ENCODE measurements around the gene GPNMB.

Gene GPNMB

DNA sequence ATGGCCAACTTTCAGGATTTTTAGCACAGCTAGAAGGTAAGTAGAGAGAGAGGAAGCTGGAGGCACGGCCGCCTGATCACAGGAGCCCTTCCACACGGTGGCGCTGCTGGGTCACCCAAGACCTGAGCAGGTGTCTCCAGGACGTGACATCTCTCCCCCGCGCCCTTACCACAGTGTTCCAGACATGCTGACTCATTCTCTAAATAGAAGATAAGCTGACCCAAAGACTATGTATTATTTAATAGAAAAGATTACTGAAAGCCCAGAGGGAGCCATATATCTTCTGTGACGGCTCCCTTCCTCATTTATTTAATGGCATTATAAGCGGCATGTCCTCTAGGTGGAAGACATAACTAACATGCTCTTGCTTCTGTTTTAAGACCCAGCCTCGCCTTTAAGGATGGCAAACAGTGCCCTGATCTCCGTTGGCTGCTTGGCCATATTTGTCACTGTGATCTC is 26.6 kb downstream of the GPNMB start:
- ATAC-seq (peak; percentile 98), DNase-seq (peak; percentile 94)

DNA sequence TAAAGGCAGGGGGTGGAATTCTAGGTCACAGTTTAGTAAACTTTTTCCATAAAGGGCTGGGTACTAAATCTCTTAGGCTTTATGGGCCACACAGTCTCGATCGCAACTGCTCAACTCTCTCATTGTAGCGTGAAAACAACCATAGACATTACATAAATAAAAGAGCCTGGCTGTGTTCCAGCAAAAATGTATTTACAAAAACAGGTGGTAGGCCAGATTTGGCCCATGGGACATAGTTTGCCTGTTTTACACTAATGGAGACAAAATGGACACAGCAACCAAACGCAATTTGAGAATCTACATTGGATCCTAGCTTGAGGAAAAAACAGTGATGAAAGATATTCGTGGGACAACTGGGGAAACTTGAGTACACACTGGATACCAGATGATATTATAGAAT is 29.3 kb downstream of the GPNMB start:
- no peak for ATAC-seq
- DNase-seq, result no peak

DNA sequence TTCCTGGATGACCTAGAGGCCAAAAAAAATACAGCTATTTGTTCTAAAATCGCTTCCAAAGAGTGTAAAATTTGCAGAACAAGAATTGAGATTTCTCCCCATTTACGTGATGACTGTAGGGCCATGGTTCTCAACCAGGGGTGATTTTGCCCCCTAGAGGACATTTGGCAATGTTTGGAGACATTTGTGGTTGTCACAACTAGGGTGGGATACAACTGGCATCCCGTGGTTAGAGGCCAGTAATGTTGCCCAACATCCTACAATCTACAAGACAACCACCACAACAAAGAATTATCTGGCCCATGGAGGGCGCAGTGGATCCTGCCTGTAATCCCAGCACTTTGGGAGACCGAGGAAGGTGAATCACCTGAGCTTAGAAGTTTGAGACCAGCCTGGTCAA is 29.8 kb downstream of the GPNMB start:
- DNase-seq (no peak), ATAC-seq (no peak)

DNA sequence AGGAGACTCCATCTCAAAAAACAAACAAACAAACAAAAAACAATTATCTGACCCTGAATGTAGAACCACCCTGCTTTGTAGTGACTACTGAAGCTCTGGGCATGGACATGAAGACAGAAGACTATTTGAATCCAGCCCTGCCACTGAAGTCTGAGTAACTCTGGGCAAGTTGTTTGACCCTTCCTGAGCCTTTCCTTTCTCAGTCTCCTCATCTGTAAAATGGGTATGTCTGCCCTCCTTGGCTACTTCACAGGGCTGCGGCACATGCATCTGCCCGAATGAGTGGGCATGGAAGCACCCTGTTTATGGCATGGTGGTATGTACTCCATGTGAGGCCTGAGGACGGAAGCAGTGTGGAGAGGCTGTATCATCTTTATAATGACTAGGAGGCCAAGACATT is 30.4 kb downstream of the GPNMB start:
- ATAC-seq, result no peak
- no peak for DNase-seq

DNA sequence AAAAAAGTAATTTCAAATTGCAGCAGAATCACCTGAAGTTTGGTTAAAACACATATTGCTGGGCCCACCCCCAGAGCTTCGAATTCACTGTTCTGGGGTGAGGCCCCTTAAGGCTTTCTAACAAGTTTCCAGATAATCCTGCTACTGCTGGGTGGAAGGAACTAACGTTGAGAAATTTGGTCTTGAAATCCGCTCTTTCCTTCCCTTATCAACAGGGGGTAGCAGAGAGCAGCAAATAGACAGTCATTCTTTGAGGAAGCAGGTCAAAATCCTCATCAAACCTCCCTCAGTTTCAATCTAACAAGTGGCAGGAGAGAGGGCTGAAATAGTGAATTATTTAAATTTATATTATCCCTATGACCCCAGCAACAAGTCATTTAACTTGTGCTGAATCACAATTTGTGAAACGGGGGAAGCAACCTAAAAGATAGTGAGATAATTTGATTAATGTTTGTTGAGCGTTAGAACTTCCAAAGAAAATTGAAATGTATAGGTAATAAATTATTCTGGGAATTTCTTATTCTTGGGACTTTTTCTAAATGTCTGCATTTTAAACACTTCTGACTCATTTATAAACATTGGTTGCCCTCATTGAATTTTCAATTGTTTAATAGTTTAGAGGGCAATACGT is 30.9 kb downstream of the GPNMB start:
- ATAC-seq (no peak), DNase-seq (peak; percentile 19)

DNA sequence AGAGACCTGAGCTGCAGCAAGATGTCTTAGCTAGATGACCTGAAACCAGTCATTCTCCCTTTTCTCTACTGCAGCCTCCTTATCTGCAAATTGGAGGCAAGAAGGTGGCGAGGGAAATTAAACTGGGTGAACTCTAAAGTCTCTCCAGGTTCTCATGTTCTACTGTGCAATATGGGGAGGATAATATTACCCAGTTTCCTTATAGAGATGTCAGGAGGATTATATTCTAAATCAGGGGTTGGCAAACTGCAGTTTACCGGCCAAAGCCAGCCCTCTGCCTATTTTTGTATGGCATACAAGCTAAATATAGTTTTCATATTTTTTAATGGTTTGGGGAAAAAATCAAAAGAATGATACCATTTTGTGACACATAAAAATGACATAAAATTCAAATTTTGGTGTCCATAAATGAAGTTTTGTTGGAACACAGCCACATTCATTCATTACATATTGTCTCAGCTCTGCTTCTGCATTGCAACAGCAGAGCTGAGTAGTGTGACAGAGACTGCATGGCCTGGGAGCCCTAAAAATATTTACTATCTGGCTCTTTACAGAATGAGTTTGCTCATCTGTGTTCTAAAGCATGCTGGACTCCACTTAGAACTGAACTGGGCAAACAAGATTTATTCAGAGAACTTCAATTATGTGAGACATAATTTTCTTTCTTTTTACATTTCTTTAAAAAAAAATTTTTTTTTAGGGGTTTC is 33.4 kb downstream of the GPNMB start:
- ATAC-seq, result no peak
- DNase-seq, result no peak

DNA sequence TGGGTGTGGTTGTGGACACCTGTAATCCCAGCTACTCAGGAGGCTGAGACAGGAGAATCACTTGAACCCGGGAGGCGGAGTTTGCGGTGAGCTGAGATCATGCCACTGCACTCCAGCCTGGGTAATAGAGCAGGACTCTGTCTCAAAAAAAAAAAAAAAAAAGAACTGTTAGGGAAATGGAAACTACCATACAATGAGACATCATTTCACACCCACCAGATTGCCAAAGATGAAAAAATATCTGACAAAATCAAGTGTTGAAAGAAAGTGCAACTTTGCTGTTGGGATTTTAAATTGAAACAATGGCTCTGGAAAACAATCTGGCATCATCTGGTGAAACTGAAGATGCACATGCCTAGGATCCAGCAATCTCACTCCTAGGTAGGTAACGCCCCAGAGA is 36.5 kb downstream of the GPNMB start:
- DNase-seq (no peak), ATAC-seq (no peak)

DNA sequence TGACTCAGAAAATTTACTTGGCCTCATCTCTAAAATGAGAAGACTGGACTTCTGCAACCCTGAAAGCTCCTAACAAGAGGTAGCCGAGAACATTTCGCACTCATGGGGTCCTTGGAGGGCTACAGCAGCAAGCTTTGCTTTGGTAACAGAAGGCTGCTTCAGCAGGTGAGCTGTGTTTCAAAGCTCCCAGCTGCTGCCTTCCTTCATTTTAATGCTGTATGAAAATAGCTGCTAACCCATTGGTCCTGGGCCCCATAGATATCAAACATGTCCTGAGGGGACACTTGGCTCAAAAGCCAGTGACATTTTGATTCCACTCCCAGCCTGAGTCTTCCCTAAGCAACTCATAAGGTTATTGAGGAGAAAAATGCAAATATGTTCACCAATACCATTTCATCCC is 38.3 kb downstream of the GPNMB start:
- ATAC-seq, result no peak

DNA sequence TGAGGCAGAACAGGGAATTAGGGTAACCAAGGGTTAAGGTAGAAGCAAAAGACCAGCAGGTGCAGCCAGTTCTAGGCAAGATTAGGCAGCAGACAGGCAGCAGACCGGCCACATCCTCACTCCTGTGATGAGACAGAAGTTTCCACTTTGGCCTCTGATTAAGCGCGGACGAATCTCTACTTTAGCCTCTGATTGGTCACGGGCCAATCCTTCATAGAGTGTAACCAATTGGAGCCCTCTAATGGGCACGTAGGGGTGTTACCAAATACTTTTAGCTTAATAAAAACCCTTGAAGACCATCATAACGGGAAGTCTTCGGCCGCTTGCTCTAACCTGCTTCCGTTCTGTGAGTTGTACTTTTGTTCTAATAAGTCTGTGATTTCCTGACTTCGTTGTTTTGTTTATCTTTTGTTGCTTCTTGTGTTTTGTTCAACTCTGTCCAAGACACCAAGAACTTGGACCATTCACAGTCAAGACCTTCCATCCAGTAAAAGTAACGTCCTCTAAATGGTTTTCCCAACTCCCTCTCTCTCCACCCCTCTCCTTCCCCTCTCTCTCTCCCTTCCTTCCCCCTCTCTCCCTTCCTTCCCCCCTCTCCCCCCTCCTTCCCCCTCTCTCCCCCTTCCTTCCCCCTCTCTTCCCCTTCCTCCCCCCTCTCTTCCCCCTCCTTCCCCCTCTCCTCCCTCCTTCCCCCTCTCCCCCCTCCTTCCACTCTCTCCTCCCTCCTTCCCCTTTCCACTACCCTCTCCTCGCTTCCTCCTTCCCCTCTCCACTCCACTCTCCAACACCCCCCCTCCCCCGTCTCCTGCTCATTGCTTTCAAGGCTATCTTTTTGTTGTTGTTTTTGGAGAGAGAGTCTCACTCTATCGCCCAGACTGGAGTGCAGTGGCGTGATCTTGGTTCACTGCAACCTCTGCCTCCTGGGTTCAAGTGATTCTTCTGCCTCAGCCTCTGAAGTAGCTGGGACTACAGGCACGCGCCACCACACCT is 39.4 kb downstream of the GPNMB start:
- ATAC-seq (no peak), DNase-seq (no peak)

More for the DNA sequence above, 38.3 kb downstream of the GPNMB start:
- DNase-seq, result no peak

DNA sequence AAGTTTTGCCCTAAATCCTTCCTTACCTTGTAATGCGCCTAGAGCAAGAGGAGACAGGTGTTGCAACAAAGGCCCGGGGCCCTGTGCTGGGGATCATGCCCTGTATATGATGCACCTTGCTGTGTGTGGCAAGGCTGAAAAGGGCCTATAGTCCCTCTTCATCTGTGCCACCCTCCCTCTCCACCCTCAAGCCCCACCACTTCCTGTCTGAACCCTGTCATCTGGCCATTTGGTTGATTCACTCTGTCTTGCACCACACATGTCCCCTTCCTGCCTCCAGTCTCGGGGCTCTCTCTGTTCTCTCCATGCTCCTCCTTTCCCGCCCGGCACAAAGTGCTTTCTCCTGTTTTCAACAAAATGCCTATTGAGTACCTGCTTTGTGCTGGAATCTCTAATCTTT is 41.0 kb downstream of the GPNMB start:
- peak; percentile 66 for ATAC-seq

DNA sequence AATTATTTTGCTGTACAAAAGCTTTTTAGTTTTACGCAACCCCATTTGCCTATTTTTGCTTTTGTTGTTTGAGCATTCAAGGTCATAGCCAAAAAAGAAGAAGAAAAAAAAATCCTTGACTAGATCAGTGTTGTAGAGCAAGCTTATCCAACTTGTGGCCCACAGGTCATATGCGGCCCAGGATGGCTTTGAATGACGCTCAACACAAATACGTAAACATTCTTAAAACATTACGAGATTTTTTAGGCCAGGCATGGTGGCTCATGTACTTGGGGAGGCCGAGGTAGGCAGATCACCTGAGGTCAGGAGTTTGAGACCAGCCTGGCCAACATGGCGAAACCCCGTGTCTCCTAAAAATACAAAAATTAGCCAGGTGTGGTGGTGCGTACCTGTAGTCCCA is 44.4 kb downstream of the GPNMB start:
- no peak for ATAC-seq
- DNase-seq, result no peak

More for the DNA sequence above, 41.0 kb downstream of the GPNMB start:
- peak; percentile 21 for DNase-seq

DNA sequence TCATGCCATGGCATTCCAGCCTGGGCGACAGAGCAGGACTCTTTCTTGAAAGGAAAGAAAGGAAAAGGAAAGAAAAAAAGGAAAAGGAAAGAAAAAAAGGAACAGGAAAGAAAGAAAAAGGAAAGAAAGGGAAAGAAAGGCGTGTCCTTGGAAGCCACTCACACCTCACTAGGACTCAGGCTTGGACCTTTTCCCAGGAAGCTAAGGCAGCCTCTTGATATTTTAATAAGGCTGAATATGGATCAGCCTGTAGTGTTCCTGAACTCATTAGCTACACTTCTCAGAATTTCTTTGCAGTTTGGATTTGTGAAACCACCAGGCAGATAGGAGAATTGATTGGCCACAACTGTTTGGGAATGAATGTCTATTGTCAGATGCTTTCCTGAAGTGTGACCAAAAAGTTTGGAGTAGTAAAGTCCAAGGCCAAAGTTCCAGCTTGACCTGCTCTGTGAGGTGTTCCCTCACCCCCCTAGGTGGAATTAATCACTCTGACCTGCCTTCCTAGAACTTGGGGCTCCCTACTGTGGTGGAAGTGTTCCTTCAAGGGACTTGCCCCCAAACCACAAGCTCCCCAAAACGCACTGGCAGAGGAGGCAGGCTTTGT is 45.5 kb downstream of the GPNMB start:
- ATAC-seq (no peak), DNase-seq (no peak)

DNA sequence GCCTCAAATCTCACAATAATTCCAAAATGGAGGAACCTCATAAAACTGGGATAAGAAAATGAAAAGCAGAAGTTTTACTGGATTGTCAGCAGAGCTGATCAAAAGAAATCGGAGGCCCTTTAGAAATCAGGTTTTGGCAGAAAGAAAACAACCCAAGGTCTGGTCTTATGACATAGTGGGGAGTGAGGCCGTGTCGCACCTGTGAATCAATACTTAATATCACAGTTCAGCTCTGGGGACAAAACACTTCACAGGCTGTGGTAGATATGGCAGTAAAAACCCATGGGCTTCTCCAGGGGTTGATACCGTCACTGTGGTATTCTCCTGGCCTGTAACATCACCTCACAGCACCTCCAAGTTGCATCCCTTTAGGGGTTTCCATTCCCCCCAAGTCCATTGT is 46.0 kb downstream of the GPNMB start:
- ATAC-seq, result no peak
- DNase-seq, result no peak

DNA sequence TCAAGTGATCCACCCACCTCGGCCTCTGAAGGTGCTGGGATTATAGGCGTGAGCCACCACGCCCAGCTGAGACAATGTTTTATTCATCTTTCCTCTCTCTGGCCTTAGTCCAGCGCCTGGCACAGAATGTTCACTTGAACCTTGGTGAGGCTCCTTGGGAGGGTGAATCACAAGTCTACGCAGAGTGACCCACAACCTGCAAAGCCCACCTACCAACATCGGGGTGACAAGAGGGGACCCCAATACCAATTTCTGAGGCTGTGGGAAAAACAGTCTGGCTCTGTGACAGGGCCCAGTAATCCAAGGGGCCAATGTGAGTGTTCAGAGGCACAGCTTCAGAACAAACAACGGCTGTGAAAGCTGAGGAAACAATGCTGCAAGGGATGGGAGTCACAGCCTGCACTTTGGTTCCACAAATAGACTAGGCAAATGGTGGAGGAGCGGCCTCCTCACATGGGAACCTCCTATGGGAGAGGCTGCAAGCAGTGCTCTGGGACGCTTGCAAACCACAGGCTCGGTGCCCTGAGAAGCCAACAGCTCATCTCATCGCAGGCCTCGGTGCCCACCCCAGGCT is 47.0 kb downstream of the GPNMB start:
- ATAC-seq, result no peak
- DNase-seq, result no peak

DNA sequence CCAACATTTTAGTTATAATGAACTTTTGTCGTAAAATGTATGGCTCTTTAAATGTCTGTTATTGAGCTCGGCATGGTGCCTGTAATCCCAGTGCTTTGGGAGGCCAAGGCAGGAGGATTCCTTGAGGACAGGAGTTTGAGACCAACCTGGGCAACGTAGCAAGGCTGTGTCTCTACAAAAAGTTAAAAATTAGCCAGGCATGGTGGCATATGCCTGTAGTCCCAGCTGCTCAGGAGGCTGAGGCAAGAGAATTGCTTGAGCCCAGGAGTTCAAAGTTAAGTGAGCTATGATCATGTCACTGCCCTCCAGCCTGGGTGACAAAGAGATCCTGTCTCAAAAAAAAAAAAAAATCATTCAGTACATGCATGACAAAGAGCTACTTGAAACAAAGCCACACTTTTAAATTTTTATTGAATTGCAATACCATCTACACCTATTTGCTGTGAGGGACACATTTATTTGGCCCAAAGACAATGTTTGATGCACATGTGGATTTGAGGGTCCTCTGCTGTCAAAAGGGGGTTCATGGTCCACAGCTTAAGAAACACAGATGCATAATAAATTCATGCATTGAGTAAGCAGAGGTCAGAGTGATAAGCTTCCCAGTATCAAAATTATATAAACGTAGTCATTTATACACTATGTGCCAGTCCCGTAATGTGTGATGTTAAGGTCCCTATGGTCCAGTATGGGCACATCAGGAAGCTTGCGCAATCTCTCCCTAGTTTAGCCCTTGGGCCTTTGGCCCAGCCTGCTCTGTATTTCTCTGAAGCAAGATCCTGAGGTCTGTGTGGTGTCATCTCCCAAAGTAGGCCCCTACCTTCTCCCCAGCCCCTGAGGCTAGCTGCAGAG is 48.2 kb downstream of the GPNMB start:
- no peak for DNase-seq

DNA sequence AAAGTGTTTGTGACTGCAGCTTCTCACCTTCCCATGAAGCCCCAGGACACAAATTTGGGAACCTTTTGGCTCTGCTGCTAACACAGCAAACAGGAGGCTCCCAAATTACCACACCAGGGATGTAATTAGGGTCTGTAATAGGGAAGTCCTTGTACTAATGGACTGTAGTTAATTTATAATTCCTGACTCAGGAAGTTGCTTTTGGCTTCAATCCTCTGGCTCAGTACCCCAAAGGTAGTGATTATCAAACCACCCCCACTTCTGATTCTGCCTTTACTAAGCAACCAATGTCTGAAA is 48.8 kb downstream of the GPNMB start:
- ATAC-seq, result no peak

More for the DNA sequence above, 48.2 kb downstream of the GPNMB start:
- ATAC-seq, result no peak

DNA sequence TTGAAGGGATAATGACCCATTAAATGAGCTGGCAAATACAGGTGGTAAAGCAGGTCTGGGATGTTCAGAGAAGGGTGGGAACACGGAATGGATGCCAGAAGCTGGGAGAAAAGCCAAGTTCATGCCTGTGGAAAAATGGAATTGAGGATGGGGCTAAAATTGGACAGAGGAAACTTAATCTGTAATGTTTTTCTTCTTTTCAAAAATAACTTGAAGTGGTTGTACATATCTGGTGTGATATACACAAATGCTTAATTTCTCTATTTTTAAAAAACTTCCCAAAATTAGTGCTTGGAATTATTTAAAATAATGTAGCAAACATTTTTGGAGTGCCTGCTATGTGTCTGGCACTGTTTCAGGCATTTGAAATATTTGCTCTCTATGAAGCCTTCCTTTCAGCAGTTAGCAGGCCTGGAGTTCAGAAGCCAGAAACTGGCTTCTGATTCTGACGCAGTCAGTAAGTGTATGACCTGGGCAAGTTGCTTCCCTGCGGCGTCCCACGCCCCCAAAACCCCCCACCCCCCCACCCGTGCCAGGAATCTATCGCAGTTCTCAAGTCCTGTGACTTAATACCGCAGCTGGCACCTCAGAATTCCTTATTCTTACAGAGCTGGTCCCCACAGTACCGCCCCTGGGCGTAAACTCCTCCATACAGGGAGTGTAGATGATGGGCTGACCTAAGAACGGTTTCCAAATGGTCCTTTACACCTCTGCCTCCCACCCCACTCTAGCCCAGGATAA is 51.7 kb downstream of the GPNMB start:
- DNase-seq, result no peak
- no peak for ATAC-seq

More for the DNA sequence above, 48.8 kb downstream of the GPNMB start:
- no peak for DNase-seq

DNA sequence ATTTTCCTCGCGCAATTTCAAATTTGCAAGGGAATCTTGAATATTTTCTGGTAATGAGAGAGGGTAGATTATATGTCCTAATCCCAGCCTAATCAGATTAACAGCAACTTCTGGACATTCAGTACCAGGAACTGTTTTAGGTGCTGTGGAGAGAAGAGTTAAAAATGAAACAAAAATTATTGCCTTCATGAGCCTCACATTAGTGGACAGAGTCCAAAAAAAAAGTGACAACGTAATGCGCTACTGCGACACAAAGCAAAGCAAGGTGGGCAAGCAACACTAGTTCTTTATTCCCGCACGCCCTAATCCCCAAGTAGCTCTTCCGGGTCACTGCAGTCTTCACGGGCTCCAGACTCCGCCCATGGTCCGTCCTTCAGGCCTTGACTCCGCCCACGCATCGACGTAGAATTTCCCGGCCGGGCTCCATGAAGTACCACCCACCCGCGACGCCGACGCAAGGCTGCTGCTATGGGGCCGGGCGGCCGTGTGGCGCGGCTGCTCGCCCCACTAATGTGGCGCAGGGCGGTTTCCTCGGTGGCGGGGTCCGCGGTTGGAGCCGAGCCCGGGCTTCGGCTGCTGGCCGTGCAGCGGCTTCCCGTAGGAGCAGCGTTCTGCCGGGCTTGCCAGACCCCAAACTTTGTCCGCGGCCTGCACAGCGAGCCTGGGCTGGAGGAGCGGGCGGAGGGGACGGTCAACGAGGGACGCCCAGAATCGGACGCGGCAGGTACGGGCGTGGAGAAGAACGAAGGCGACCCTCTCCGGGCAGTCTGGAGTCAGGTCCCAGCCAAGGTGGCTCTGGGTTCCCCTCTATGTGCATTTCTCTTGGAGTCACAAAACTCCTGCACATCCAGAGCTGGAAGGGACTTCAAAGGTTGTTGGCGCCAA is 52.6 kb downstream of the GPNMB start, which contains the start of gene MALSU1:
Gene MALSU1, plus strand, starts transcription at position 455 of the 885 bp plus-strand sequence. Its CDS starts 14 bp downstream, at position 469.
- peak; percentile 98 for DNase-seq
- peak; percentile 99 for ATAC-seq

DNA sequence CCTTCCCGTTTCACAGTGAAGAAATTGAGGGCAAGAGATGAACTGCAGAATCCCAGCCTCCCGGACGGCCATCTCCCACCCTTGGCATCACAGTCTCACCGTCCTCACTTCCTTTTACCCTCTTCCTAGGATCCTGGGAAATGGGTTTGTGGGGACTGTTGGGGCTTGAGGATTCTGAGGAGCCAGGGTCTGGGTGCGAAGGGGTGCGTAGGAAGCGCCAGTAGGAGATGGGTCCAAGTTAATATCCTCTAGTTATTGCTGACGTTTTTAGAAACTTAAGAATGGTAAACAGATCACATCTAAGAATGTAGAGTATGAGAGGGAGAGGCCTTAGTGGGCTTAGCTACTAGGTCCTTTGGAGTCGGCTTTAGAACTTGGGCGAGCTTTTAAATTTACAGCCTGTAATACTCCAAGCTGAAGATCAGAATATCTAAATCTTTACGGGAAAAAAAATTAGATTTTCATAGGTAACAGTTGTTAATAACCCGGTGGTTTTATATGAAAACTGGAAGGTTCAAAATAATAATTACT is 53.3 kb downstream of the GPNMB start:
- no peak for DNase-seq
- ATAC-seq, result peak; percentile 2

Measured in stimulated activated naive CD8-positive, alpha-beta T cell treated with anti-CD3 and anti-CD28 coated beads, Interleukin-15, Interleukin-2, amounts not matched to agents 100 U/mL and 50 U/mL, for 24 hours (primary cell).